Mesenchymal stem cell (in vitro differentiated cells and primary cell): Measurements from ENCODE around the gene INO80C.

Source experiments
- DNase-seq: peaks from one replicate; pipeline ENCODE4 v3.0.0-alpha.2; 2013
- H2AFZ ChIP-seq: one replicate; pipeline ENCODE4 v1.6.1; 2013; ENCODE audit warnings: low read depth, mild to moderate bottlenecking, control low read depth, inconsistent platforms, low read length, moderate library complexity
- H2AK5ac ChIP-seq: 2 replicates; pipeline ENCODE4 v1.6.1; 2013; ENCODE audit warnings: low read length, moderate library complexity, mild to moderate bottlenecking, inconsistent platforms; ENCODE audit not compliant: severe bottlenecking
- H2BK120ac ChIP-seq: one replicate; pipeline ENCODE4 v1.6.1; 2013; ENCODE audit warnings: low read depth, mild to moderate bottlenecking, inconsistent platforms, low read length, moderate library complexity
- H2BK12ac ChIP-seq, 2 experiments: one replicate each; pipeline ENCODE4 v1.6.1; 2013; ENCODE audit warnings: inconsistent platforms in 2 of 2, low read length in 2 of 2, mild to moderate bottlenecking in 2 of 2, moderate library complexity in 2 of 2, control low read depth in 1 of 2
- H2BK15ac ChIP-seq: one replicate; pipeline ENCODE4 v1.6.1; 2013; ENCODE audit warnings: mild to moderate bottlenecking, low read depth, inconsistent platforms; ENCODE audit not compliant: poor library complexity, severe bottlenecking
- H2BK5ac ChIP-seq: 2 replicates; pipeline ENCODE4 v1.6.1; 2013; ENCODE audit warnings: low read depth, mild to moderate bottlenecking, low read length, control low read depth, inconsistent platforms; ENCODE audit not compliant: poor library complexity, severe bottlenecking
- H3K14ac ChIP-seq, 2 experiments: one replicate each; pipeline ENCODE4 v1.6.1; 2013; ENCODE audit warnings: inconsistent platforms in 2 of 2, low read length in 2 of 2, control low read depth in 1 of 2, mild to moderate bottlenecking in 1 of 2, moderate library complexity in 1 of 2
- H3K18ac ChIP-seq, 2 experiments: one replicate each; pipeline ENCODE4 v1.6.1; 2013; ENCODE audit warnings: inconsistent platforms in 2 of 2, low read length in 2 of 2, control low read depth in 1 of 2, low read depth in 1 of 2, mild to moderate bottlenecking in 1 of 2
- H3K23ac ChIP-seq, 2 experiments: one replicate each; pipeline ENCODE4 v1.6.1; 2013; ENCODE audit warnings: inconsistent platforms in 2 of 2, low read length in 2 of 2, mild to moderate bottlenecking in 2 of 2, moderate library complexity in 2 of 2, control low read depth in 1 of 2
- H3K27ac ChIP-seq: 2 replicates; pipeline ENCODE4 v1.5.1; 2013; ENCODE audit warnings: mild to moderate bottlenecking, moderate library complexity, low read length, control low read depth, inconsistent platforms; ENCODE audit not compliant: poor library complexity, severe bottlenecking
- H3K27me3 ChIP-seq, 2 experiments: 2 replicates each; pipeline versions ENCODE4 v1.6.1 to v1.7.0; 2013; ENCODE audit warnings: low read length in 2 of 2, mild to moderate bottlenecking in 2 of 2, moderate library complexity in 2 of 2, control low read depth in 1 of 2, inconsistent platforms in 1 of 2; ENCODE audit not compliant: control insufficient read depth in 1 of 2, insufficient read depth in 1 of 2
- H3K36me3 ChIP-seq, 2 experiments: 2 replicates each; pipeline versions ENCODE4 v1.6.1 to v1.7.0; 2013; ENCODE audit warnings: low read length in 2 of 2, control low read depth in 1 of 2, inconsistent platforms in 1 of 2, low read depth in 1 of 2, mild to moderate bottlenecking in 1 of 2; ENCODE audit not compliant: insufficient read depth in 2 of 2, control insufficient read depth in 1 of 2
- H3K4ac ChIP-seq, 2 experiments: one replicate each; pipeline ENCODE4 v1.6.1; 2013; ENCODE audit warnings: inconsistent platforms in 2 of 2, low read length in 2 of 2, mild to moderate bottlenecking in 2 of 2, moderate library complexity in 2 of 2, control low read depth in 1 of 2, low read depth in 1 of 2
- H3K4me1 ChIP-seq: 2 replicates; pipeline ENCODE4 v1.6.1; 2013; ENCODE audit warnings: low read depth, low read length, control low read depth; ENCODE audit not compliant: control insufficient read depth, insufficient read depth
- H3K4me2 ChIP-seq: 2 replicates; pipeline ENCODE4 v1.6.1; 2013; ENCODE audit warnings: low read length, mild to moderate bottlenecking, inconsistent platforms; ENCODE audit not compliant: poor library complexity, severe bottlenecking
- H3K4me3 ChIP-seq, 2 experiments: 2 replicates each; pipeline versions ENCODE4 v1.5.1 to v1.7.0; 2013; ENCODE audit warnings: low read length in 2 of 2, mild to moderate bottlenecking in 2 of 2, control low read depth in 1 of 2, low read depth in 1 of 2; ENCODE audit not compliant: insufficient read depth in 1 of 2
- H3K79me1 ChIP-seq: replicated peaks from 2 replicates; pipeline ENCODE4 v1.6.1; 2013; ENCODE audit warnings: mild to moderate bottlenecking, control low read depth, low read length, inconsistent platforms; ENCODE audit not compliant: poor library complexity, severe bottlenecking
- H3K9ac ChIP-seq: 2 replicates; pipeline ENCODE4 v1.7.0; 2013; ENCODE audit warnings: mild to moderate bottlenecking, low read length, moderate library complexity
- H3K9me3 ChIP-seq: 2 replicates; pipeline ENCODE4 v1.7.0; 2013; ENCODE audit warnings: mild to moderate bottlenecking, low read length; ENCODE audit not compliant: control insufficient read depth
- H4K8ac ChIP-seq: one replicate; pipeline ENCODE4 v1.6.1; 2013; ENCODE audit warnings: inconsistent platforms, mild to moderate bottlenecking, low read length, moderate library complexity
- H4K91ac ChIP-seq: one replicate; pipeline ENCODE4 v1.6.1; 2013; ENCODE audit warnings: mild to moderate bottlenecking, low read length, inconsistent platforms
- WGBS: methylation state at CpG from one replicate; pipeline ENCODE4 v1.1.7; 2013; ENCODE audit warnings: mixed read lengths; 5-methylcytosine and 5-hydroxymethylcytosine counted together

The INO80C gene

GRCh38 chr18:35431374-35431741 is 66.4 kb downstream of the INO80C start:
- H3K4me1 ChIP-seq, result no peaks in the 10 kb centered on the region
- WGBS, result 85% methylated on average over 3 of the region's 6 CpGs
- H3K4ac ChIP-seq, result no peak overlapping the region
- no peak overlapping the region for H2BK5ac ChIP-seq
- H2AFZ ChIP-seq, result no peak overlapping the region
- no peak overlapping the region for H3K4me3 ChIP-seq
- no peak overlapping the region for H2BK120ac ChIP-seq
- no peak overlapping the region for H3K27ac ChIP-seq
- H3K4me2 ChIP-seq, result no peak overlapping the region
- no peak overlapping the region for H3K18ac ChIP-seq
- H4K8ac ChIP-seq, result no peak overlapping the region
- H3K9ac ChIP-seq, result no peak overlapping the region
- no peaks in the 10 kb centered on the region for H3K27me3 ChIP-seq
- no peak overlapping the region for H2BK12ac ChIP-seq
- H3K23ac ChIP-seq, result no peak overlapping the region
- H2BK15ac ChIP-seq, result no peak overlapping the region
- no peak overlapping the region for H3K14ac ChIP-seq
- no peak overlapping the region for H4K91ac ChIP-seq
- peaks cover 10% of the 10 kb centered on the region for H3K9me3 ChIP-seq
- no peaks in the 10 kb centered on the region for H3K79me1 ChIP-seq
- no peaks in the 10 kb centered on the region for H3K36me3 ChIP-seq
- no peak overlapping the region for H2AK5ac ChIP-seq
- DNase-seq, result no peak

- 72% methylated on average over 2 of the region's 4 CpGs for WGBS
- Histone ChIP-seq H3K79me1 (no peaks in the 10 kb centered on the region), H3K18ac (no peak overlapping the region)
Observed at GRCh38 chr18:35430721-35431373, 66.9 kb downstream of the INO80C start.

GRCh38 chr18:35426786-35427185 is 71.0 kb downstream of the INO80C start:
- H3K27me3 ChIP-seq, result no peaks in the 10 kb centered on the region
- H2AK5ac ChIP-seq, result no peak overlapping the region
- no peak overlapping the region for H2AFZ ChIP-seq
- H3K79me1 ChIP-seq, result no peaks in the 10 kb centered on the region
- WGBS, result 88% methylated on average over 5 of the region's 5 CpGs
- no peak overlapping the region for H3K9ac ChIP-seq
- H3K27ac ChIP-seq, result no peak overlapping the region
- no peak overlapping the region for H3K4me3 ChIP-seq
- no peak overlapping the region for H3K4me2 ChIP-seq
- H3K14ac ChIP-seq, result no peak overlapping the region
- H3K36me3 ChIP-seq, result no peaks in the 10 kb centered on the region
- no peak overlapping the region for H2BK120ac ChIP-seq
- H3K23ac ChIP-seq, result no peak overlapping the region
- DNase-seq, result no peak
- no peak overlapping the region for H2BK5ac ChIP-seq
- no peak overlapping the region for H3K4ac ChIP-seq
- H3K4me1 ChIP-seq, result no peaks in the 10 kb centered on the region
- no peak overlapping the region for H3K18ac ChIP-seq
- no peaks in the 10 kb centered on the region for H3K9me3 ChIP-seq
- no peak overlapping the region for H2BK15ac ChIP-seq
- H4K91ac ChIP-seq, result no peak overlapping the region
- H2BK12ac ChIP-seq, result no peak overlapping the region
- H4K8ac ChIP-seq, result no peak overlapping the region

More at GRCh38 chr18:35430721-35431373, 66.9 kb downstream of the INO80C start:
- H3K4ac ChIP-seq, result no peak overlapping the region
- no peak overlapping the region for H3K14ac ChIP-seq
- H3K27ac ChIP-seq, result no peak overlapping the region
- H2AK5ac ChIP-seq, result no peak overlapping the region
- H2BK12ac ChIP-seq, result no peak overlapping the region
- no peak overlapping the region for H2BK120ac ChIP-seq
- H4K8ac ChIP-seq, result no peak overlapping the region
- H3K9ac ChIP-seq, result no peak overlapping the region
- peak; percentile 55 for DNase-seq
- no peak overlapping the region for H2BK15ac ChIP-seq
- no peak overlapping the region for H4K91ac ChIP-seq
- no peaks in the 10 kb centered on the region for H3K36me3 ChIP-seq
- H3K27me3 ChIP-seq, result no peaks in the 10 kb centered on the region
- no peak overlapping the region for H2AFZ ChIP-seq
- no peak overlapping the region for H3K23ac ChIP-seq
- H3K9me3 ChIP-seq, result peaks cover 10% of the 10 kb centered on the region
- H2BK5ac ChIP-seq, result no peak overlapping the region
- H3K4me2 ChIP-seq, result no peak overlapping the region
- no peaks in the 10 kb centered on the region for H3K4me1 ChIP-seq
- no peak overlapping the region for H3K4me3 ChIP-seq

- Histone ChIP-seq H4K8ac (no peak overlapping the region), H3K79me1 (no peaks in the 10 kb centered on the region), H3K14ac (no peak overlapping the region), H3K9me3 (peaks cover under 1% of the 10 kb centered on the region), H2AFZ (no peak overlapping the region), H2BK120ac (no peak overlapping the region), H3K27me3 (no peaks in the 10 kb centered on the region), H3K4me3 (no peak overlapping the region), H3K36me3 (no peaks in the 10 kb centered on the region), H3K27ac (no peak overlapping the region), H2AK5ac (no peak overlapping the region), H2BK15ac (no peak overlapping the region), H2BK5ac (no peak overlapping the region), H3K9ac (no peak overlapping the region), H3K18ac (no peak overlapping the region), H3K4me2 (no peak overlapping the region), H3K23ac (no peak overlapping the region), H4K91ac (no peak overlapping the region), H3K4me1 (no peaks in the 10 kb centered on the region), H2BK12ac (no peak overlapping the region), H3K4ac (no peak overlapping the region)
- 86% methylated on average over 2 of the region's 3 CpGs for WGBS
- no peak for DNase-seq
Observed at GRCh38 chr18:35424356-35424755, 73.4 kb downstream of the INO80C start.
